Natural killer cell (primary cell): Measurements from ENCODE around the gene CRYGS. TPM values are rescaled to one million over a fixed set of nuclear protein-coding genes. Genes with fewer than 3 reads are reported as not detected.
"Not testable (repeated sequence)": the region's sequence is repeated elsewhere in the genome, so short reads cannot be mapped to it uniquely, and the experiment has no call there.

Source experiments
- ATAC-seq, 3 donors: fragments of 150-1000 bp in 2 of 3; fragments of 200-7000 bp in 1 of 3; cut with Tn5 transposase; 1 replicate in 1 of 3; 2 replicates in 2 of 3; pipeline ENCODE4 v1.10.0; 2021; ENCODE audit warnings: mild to moderate bottlenecking in 2 of 3, moderate library complexity in 2 of 3
- DNase-seq, 2 donors: peaks; one replicate each; pipeline versions ENCODE4 v3.0.0 to v3.0.0-alpha.2; 2013 to 2021; ENCODE audit warnings: mixed read lengths in 1 of 2
- H3K27ac ChIP-seq: one replicate; pipeline ENCODE4 v1.5.1; 2013; ENCODE audit warnings: mild to moderate bottlenecking, low read length
- H3K27me3 ChIP-seq: one replicate; pipeline ENCODE4 v1.6.1; 2013; ENCODE audit warnings: low read length; ENCODE audit not compliant: control insufficient read depth, insufficient read depth
- H3K36me3 ChIP-seq: one replicate; pipeline ENCODE4 v1.6.1; 2013; ENCODE audit warnings: low read length; ENCODE audit not compliant: control insufficient read depth, insufficient read depth
- H3K4me1 ChIP-seq: one replicate; pipeline ENCODE4 v1.6.1; 2013; ENCODE audit warnings: low read length; ENCODE audit not compliant: control insufficient read depth, insufficient read depth
- H3K4me3 ChIP-seq: one replicate; pipeline ENCODE4 v1.5.1; 2013; ENCODE audit warnings: low read length
- H3K9me3 ChIP-seq: one replicate; pipeline ENCODE4 v1.6.1; 2013; ENCODE audit warnings: low read length; ENCODE audit not compliant: control insufficient read depth, insufficient read depth
- H3K27ac Mint-ChIP-seq, 2 donors: one replicate each; pipeline ENCODE4 v1.8.0; 2022; ENCODE audit warnings: mild to moderate bottlenecking in 2 of 2, mixed read lengths in 2 of 2, moderate library complexity in 1 of 2
- H3K27me3 Mint-ChIP-seq, 2 donors: one replicate each; pipeline ENCODE4 v1.8.0; 2022; ENCODE audit warnings: low read depth in 2 of 2, mixed read lengths in 2 of 2
- H3K36me3 Mint-ChIP-seq: one replicate; pipeline ENCODE4 v1.8.0; 2022; ENCODE audit warnings: mixed read lengths
- H3K4me1 Mint-ChIP-seq, 2 donors: one replicate each; pipeline ENCODE4 v1.8.0; 2022; ENCODE audit warnings: mixed read lengths in 2 of 2
- H3K4me3 Mint-ChIP-seq: one replicate; pipeline ENCODE4 v1.8.0; 2022; ENCODE audit warnings: mild to moderate bottlenecking, moderate library complexity, mixed read lengths
- H3K9me3 Mint-ChIP-seq, 2 donors: one replicate each; pipeline ENCODE4 v1.8.0; 2022; ENCODE audit warnings: mixed read lengths in 2 of 2
- WGBS: methylation state at CpG from one replicate; pipeline ENCODE4 v1.1.7; 2013; ENCODE audit warnings: missing lambda C conversion rate; ENCODE audit not compliant: insufficient coverage; 5-methylcytosine and 5-hydroxymethylcytosine counted together
- intact Hi-C: fragments of 100-400 bp; cut with micrococcal nuclease; formaldehyde crosslinking; loops from one replicate; pipeline ENCODE4 v1.14.2; 2022
- total RNA-seq, 4 donors: library from RNA; stranded (reverse); fragments of 120-200 nt in 1 of 4; gene quantifications; one replicate each; pipeline versions ENCODE4 v1.2.3 to v1.2.4, GENCODE V29; 2013 to 2022
- TF ChIP-seq, protein P1 (sequence below): fragments of 200-600 bp; IDR thresholded peaks from one replicate; pipeline ENCODE4 v1.8.0; 2022; ENCODE audit warnings: antibody characterized with exemption

Gene CRYGS
- total RNA-seq, 3 donors from 2014 or later (not counting 1 experiment from before 2014, with no cell fraction given): 2.1 to 3.4 (median 2.5) TPM

DNA sequence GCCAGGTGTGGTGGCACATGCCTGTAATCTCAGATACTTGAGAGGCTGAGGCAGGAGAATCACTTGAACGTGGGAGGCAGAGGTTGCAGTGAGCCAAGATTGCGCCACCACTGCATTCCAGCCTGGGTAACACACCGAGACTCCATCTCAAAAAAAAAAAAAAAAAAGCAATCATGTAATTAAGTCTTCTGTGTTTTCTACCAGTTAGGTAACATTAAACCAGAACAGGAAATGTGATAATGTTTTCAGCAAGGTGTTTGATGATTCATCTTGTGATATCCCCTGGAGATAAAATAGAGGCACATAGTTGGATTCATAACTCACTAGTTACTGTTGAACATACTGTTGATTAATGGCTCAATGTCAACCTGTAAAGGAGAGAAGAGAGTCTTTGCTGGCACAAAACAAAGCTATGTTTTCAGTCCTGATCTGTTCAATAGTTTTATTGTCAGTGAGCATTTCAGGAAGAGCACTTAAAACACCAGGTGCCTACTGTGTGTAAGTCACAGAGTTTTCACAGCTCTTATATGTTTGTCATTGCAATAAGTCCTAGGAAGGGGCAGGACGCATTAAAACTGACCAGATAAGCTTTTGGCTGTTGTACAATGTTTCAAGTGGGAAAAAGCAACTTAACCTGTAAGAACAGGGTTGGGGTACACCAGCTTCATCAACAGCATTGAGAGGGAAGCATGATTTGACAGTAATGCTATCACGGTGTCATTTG is 45.8 kb upstream of the CRYGS start:
- TF ChIP-seq, protein P1, sequence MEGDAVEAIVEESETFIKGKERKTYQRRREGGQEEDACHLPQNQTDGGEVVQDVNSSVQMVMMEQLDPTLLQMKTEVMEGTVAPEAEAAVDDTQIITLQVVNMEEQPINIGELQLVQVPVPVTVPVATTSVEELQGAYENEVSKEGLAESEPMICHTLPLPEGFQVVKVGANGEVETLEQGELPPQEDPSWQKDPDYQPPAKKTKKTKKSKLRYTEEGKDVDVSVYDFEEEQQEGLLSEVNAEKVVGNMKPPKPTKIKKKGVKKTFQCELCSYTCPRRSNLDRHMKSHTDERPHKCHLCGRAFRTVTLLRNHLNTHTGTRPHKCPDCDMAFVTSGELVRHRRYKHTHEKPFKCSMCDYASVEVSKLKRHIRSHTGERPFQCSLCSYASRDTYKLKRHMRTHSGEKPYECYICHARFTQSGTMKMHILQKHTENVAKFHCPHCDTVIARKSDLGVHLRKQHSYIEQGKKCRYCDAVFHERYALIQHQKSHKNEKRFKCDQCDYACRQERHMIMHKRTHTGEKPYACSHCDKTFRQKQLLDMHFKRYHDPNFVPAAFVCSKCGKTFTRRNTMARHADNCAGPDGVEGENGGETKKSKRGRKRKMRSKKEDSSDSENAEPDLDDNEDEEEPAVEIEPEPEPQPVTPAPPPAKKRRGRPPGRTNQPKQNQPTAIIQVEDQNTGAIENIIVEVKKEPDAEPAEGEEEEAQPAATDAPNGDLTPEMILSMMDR: no peak
- H3K4me3 ChIP-seq: no peak overlapping the region
- Mint-ChIP-seq H3K4me3 (no peak overlapping the region), H3K27ac (no peak overlapping the region), H3K4me1 (no peaks in the 10 kb centered on the region), H3K36me3 (no peaks in the 10 kb centered on the region), H3K9me3 (no peaks in the 10 kb centered on the region), H3K27me3 (peaks cover 0 to 3% of the 10 kb centered on the region in 2 donors)
- H3K36me3 ChIP-seq: peaks cover 12% of the 10 kb centered on the region
- no peaks in the 10 kb centered on the region for H3K27me3 ChIP-seq
- no peaks in the 10 kb centered on the region for H3K9me3 ChIP-seq
- ATAC-seq: no peak
- WGBS: 89% methylated on average over 3 of the region's 5 CpGs
- intact Hi-C loops: no loop called here
- H3K4me1 ChIP-seq: no peaks in the 10 kb centered on the region
- peak in 1 of 2 donors; percentile 27 for DNase-seq
- H3K27ac ChIP-seq: no peak overlapping the region

DNA sequence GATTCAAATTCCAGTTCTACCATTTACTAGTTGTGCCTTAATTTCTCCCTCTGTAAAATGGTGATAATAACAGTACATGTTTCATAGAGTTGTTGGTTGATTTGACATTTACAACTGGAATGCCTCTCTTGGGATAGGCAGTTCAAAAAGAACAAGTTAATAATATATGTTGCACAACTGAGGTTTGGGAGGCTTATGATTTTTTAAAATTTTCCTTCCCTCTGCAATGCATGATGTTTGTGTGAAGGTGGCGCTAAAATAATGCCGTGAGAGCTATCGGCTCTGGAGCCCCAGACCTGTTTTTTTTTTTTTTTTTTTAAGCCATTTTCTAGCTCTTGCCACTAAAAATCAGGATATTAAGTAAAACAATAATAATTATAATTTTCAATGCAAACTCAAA is 44.9 kb upstream of the CRYGS start:
- intact Hi-C loops: no loop called here
- Histone ChIP-seq H3K36me3 (peaks cover 21% of the 10 kb centered on the region), H3K4me1 (no peaks in the 10 kb centered on the region), H3K9me3 (no peaks in the 10 kb centered on the region), H3K27ac (no peak overlapping the region), H3K4me3 (no peak overlapping the region), H3K27me3 (no peaks in the 10 kb centered on the region)
- Mint-ChIP-seq H3K36me3 (peaks cover 3% of the 10 kb centered on the region), H3K27me3 (peaks cover 0 to 3% of the 10 kb centered on the region in 2 donors), H3K4me3 (no peak overlapping the region), H3K9me3 (no peaks in the 10 kb centered on the region), H3K27ac (no peak overlapping the region), H3K4me1 (no peaks in the 10 kb centered on the region)
- TF ChIP-seq, protein P1: no peak
- DNase-seq (peak in 1 of 2 donors; percentile 20), ATAC-seq (no peak)
- WGBS: no CpG with 5 or more reads among the region's 3 CpGs

DNA sequence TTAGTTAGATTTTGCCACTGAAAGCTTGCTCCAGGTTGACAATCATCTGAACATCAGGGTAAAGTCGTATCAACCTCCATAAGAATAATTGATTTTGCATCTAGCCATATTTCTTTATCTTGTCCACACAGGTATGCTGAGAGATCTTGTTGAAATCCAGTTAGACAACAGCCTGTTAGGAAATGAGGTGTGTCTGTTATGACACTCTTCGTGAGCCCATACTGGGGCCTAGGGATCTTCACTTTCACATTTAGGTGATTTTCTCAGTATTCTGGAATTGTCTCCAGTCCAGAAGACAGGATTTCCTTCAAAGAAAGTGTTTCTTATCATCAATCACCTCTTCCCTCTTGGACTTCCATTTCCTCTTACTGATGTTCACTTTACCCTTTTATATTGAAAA is 44.5 kb upstream of the CRYGS start:
- peaks cover 8% of the 10 kb centered on the region for H3K36me3 Mint-ChIP-seq
- TF ChIP-seq, protein P1: no peak

DNA sequence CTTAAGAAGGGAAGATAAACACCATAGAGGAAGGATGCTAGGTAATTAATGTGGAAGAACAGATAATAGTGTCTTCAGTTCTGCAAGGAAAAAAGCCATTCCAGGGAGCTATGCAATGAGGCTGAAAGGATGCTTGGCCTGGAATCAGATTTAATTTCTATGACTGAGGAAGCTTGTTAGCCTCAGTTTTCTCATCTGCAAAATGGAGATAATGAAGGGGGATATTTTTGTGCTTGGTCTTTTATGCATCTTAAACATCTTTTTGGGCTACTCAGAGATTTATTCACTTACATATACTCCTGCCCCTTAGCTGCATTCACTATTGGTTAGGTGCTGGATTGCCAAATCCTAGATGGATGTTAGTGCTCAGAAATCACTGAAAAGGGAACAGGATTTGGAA is 43.0 kb upstream of the CRYGS start:
- Mint-ChIP-seq H3K9me3 (no peaks in the 10 kb centered on the region), H3K4me1 (no peaks in the 10 kb centered on the region), H3K36me3 (peaks cover 18% of the 10 kb centered on the region), H3K27me3 (peaks cover 0 to 3% of the 10 kb centered on the region in 2 donors), H3K27ac (no peak overlapping the region), H3K4me3 (no peak overlapping the region)
- intact Hi-C loops: no loop called here
- no peak for ATAC-seq
- peaks cover 40% of the 10 kb centered on the region for H3K36me3 ChIP-seq
- TF ChIP-seq, protein P1: no peak
- H3K27me3 ChIP-seq: no peaks in the 10 kb centered on the region
- H3K4me3 ChIP-seq: no peak overlapping the region
- H3K9me3 ChIP-seq: no peaks in the 10 kb centered on the region
- no peak for DNase-seq
- no peaks in the 10 kb centered on the region for H3K4me1 ChIP-seq
- no peak overlapping the region for H3K27ac ChIP-seq

More for the DNA sequence above, 44.5 kb upstream of the CRYGS start:
- intact Hi-C loops: no loop called here
- Histone ChIP-seq H3K9me3 (no peaks in the 10 kb centered on the region), H3K4me1 (no peaks in the 10 kb centered on the region), H3K27me3 (no peaks in the 10 kb centered on the region), H3K36me3 (peaks cover 26% of the 10 kb centered on the region), H3K4me3 (no peak overlapping the region), H3K27ac (no peak overlapping the region)
- no peaks in the 10 kb centered on the region for H3K9me3 Mint-ChIP-seq
- no peak overlapping the region for H3K4me3 Mint-ChIP-seq
- H3K27ac Mint-ChIP-seq: no peak overlapping the region
- ATAC-seq (no peak), DNase-seq (no peak)
- peaks cover 0 to 3% of the 10 kb centered on the region in 2 donors for H3K27me3 Mint-ChIP-seq
- WGBS: 88% methylated on average over 2 of the region's 2 CpGs
- no peaks in the 10 kb centered on the region for H3K4me1 Mint-ChIP-seq

DNA sequence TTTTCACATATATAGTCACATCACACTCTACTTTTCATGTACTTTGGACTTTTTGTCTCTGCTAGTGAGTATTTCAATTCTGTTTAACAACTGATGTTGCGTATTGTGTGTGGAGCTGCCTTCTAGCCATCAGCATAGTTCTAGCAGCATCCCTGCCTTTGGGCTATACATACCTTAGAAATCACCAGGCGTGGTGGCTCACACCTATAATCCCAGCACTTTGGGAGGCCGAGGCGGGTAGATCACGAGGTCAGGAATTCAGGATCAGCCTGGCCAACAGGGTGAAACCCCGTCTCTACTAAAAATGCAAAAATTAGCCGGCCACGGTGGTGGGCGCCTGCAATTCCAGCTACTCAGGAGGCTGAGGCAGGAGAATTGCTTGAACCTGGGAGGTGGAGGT is 42.1 kb upstream of the CRYGS start:
- intact Hi-C loops, H3K4me3 Mint-ChIP-seq, H3K27me3 ChIP-seq, H3K9me3 ChIP-seq, ATAC-seq, H3K4me1 Mint-ChIP-seq, H3K4me3 ChIP-seq, H3K27ac ChIP-seq, H3K27ac Mint-ChIP-seq, H3K9me3 Mint-ChIP-seq, H3K4me1 ChIP-seq, H3K27me3 Mint-ChIP-seq, DNase-seq: not testable (repeated sequence)
- peaks cover 28% of the 10 kb centered on the region for H3K36me3 Mint-ChIP-seq
- WGBS: 97% methylated on average over 9 of the region's 9 CpGs
- peaks cover 49% of the 10 kb centered on the region for H3K36me3 ChIP-seq
